A549 (cell line): ENCODE results near the gene ZNF710.

ENCODE experiments used
- RCOR1 ChIP-seq: fragments of 150-350 bp; IDR thresholded peaks from 2 replicates; pipeline ENCODE4 v1.6.1; 2014; ENCODE audit warnings: antibody characterized with exemption, low read length, low read depth
- SMC3 ChIP-seq: fragments of >200 bp; sonication (Bioruptor Twin); formaldehyde crosslinking; IDR thresholded peaks from 3 replicates; pipeline ENCODE4 v1.6.1; 2018; ENCODE audit warnings: inconsistent platforms
- ZSCAN20 ChIP-seq: fragments of 250-450 bp; sonication (Bioruptor Pico); IDR thresholded peaks from 2 replicates; pipeline ENCODE4 v1.8.0; 2022; ENCODE audit warnings: mild to moderate bottlenecking, moderate library complexity

DNA sequence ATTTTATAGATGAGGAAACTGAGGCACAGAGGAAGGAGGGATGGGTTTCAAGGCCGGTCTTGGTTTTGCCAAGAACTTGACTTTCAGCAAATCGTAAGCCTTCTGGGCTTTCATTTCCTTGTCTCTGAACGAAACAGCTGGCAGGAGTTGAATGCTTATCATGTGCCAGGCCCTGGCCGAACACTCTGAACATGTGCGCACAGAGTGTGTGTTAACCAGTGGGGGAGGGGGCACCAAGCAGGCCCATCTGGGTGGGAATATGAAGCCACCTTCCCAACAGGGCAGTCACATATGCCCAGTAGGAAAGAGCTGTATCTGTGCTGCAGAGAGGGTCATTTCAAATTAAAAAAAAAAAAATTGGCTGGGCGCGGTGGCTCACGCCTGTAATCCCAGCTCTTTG, 29.3 kb downstream of the ZNF710 start:
- TF ChIP-seq RCOR1 = no peak
- TF ChIP-seq ZSCAN20 (CRISPR knock-in tag) = no peak
- no peak for TF ChIP-seq SMC3
